Measurements from ENCODE around the gene KRTAP5-4.
"Not testable (repeated sequence)": the region's sequence is repeated elsewhere in the genome, so short reads cannot be mapped to it uniquely, and the experiment has no call there.

DNA sequence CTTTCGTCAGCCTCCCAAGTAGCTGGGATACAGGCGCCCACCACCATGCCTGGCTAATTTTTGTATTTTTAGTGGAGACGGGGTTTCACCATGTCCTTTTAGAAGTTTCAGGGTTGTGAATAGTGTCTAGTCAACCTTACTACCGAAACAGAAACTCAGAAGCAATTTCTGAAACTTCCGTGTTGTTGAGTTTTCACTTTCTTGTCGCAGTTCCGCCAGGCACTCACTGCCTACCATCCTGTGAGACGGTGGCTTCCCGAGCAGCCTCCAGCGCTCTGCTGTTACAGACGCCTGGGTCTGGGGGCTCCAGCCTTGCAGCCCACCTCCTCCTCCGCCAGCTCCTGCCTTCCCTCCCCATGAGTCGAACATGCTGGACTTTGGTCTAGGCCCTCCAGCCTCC, 16.0 kb downstream of the KRTAP5-4 start:
- TF ChIP-seq, protein P1, sequence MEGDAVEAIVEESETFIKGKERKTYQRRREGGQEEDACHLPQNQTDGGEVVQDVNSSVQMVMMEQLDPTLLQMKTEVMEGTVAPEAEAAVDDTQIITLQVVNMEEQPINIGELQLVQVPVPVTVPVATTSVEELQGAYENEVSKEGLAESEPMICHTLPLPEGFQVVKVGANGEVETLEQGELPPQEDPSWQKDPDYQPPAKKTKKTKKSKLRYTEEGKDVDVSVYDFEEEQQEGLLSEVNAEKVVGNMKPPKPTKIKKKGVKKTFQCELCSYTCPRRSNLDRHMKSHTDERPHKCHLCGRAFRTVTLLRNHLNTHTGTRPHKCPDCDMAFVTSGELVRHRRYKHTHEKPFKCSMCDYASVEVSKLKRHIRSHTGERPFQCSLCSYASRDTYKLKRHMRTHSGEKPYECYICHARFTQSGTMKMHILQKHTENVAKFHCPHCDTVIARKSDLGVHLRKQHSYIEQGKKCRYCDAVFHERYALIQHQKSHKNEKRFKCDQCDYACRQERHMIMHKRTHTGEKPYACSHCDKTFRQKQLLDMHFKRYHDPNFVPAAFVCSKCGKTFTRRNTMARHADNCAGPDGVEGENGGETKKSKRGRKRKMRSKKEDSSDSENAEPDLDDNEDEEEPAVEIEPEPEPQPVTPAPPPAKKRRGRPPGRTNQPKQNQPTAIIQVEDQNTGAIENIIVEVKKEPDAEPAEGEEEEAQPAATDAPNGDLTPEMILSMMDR (IDR thresholded peaks at IDR 0.05; ENCODE audit: extremely low read depth in 1 of 2, insufficient read depth in 1 of 2, low read depth in 1 of 2, low read length in 2 of 2): not testable (repeated sequence)
- not testable (repeated sequence) for TF ChIP-seq POLR2A (IDR thresholded peaks at IDR 0.05; ENCODE audit: low read depth, low read length); JUN (IDR thresholded peaks at IDR 0.05; ENCODE audit: borderline replicate concordance, insufficient read depth, insufficient read length, low read depth); MYC (IDR thresholded peaks at IDR 0.05; ENCODE audit: low read depth, low read length); EZH2 (IDR thresholded peaks at IDR 0.05; ENCODE audit: borderline replicate concordance, low read depth, low read length, severe bottlenecking); FOS (IDR thresholded peaks at IDR 0.05; ENCODE audit: borderline replicate concordance, insufficient read depth, low read length); POLR2AphosphoS5 (IDR thresholded peaks at IDR 0.05; ENCODE audit: insufficient read depth, low read depth, low read length)

All from endothelial cell of umbilical vein (primary cell).